Activated naive CD8-positive, alpha-beta T cell treated with anti-CD3 and anti-CD28 coated beads, Interleukin-2, amount 10 ng/mL, durations not matched to agents 7 days and 5 days (primary cell): ENCODE data around the gene CCT7. TPM values are rescaled to one million over a fixed set of nuclear protein-coding genes. Genes with fewer than 3 reads are reported as not detected.
A peak's percentile ranks its signal among the peaks of the same experiment; 100 is the strongest.

Experiments
- ATAC-seq: fragments of 150-1000 bp; cut with Tn5 transposase; one replicate; pipeline ENCODE4 v1.10.0; 2021; ENCODE audit warnings: low read depth, moderate library complexity
- POLR2A ChIA-PET: fragments of 350-600 bp; sonication (Branson Sonifier 250); formaldehyde crosslinking; loops from one replicate; lab custom pipeline; 2021; ENCODE audit warnings: antibody characterized with exemption; lab: Charles Lee
- DNase-seq: peaks from one replicate; pipeline ENCODE4 v3.0.0; 2021
- H3K27ac Mint-ChIP-seq: one replicate; pipeline ENCODE4 v1.8.0; 2022; ENCODE audit warnings: mild to moderate bottlenecking, mixed read lengths
- H3K27me3 Mint-ChIP-seq: one replicate; pipeline ENCODE4 v1.8.0; 2022; ENCODE audit warnings: mild to moderate bottlenecking, moderate library complexity, mixed read lengths
- H3K36me3 Mint-ChIP-seq: one replicate; pipeline ENCODE4 v1.8.0; 2021; ENCODE audit warnings: mild to moderate bottlenecking, mixed read lengths
- H3K4me1 Mint-ChIP-seq: one replicate; pipeline ENCODE4 v1.8.0; 2021; ENCODE audit warnings: mixed read lengths
- H3K4me3 Mint-ChIP-seq: one replicate; pipeline ENCODE4 v1.8.0; 2022; ENCODE audit warnings: mild to moderate bottlenecking, moderate library complexity, mixed read lengths
- H3K9me3 Mint-ChIP-seq: one replicate; pipeline ENCODE4 v1.8.0; 2021; ENCODE audit warnings: mixed read lengths
- total RNA-seq, 2 experiments: library from RNA; stranded (reverse); gene quantifications; one replicate each; pipeline ENCODE4 v1.2.3, GENCODE V29; 2021

Gene CCT7
- total RNA-seq, 2 experiments from 2014 or later: 243 to 271 TPM

DNA sequence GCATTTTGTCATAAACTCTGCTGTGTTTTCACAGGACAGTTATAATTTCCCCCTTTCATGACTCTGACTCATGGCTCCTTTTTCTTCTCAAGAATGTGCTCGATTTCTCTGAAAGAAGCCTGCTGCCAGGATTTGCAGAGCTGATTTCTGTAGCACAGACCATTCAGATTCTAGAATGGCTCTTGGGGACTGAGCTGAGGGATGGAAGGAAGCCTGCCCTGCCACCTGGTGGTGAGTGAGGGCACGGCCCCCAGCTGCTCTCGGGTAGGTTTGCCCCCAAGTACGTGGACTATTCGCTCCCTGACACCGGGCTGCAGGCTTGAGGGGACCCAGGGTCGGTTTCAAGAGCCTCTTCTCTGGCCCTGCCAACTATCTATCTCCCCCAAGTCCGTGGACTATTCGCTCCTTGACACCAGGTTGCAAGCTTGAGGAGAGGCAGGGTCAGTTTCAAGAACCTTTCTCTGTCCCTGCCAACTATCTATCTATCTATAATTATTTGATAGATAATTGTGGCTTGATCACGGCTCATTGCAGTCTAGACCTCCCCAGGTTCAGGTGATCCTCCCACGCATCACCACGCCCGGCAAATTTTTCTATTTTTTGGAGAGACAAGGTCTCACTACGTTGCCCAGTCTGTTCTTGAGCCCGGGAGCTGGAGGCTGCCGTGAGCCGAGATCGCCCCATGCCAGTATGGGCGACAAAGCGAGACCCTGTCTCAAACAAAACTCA is 21.5 kb upstream of the CCT7 start:
- peaks cover 21% of the 10 kb centered on the region for H3K4me1 Mint-ChIP-seq
- no peak overlapping the region for H3K27ac Mint-ChIP-seq
- H3K4me3 Mint-ChIP-seq: no peak overlapping the region
- H3K36me3 Mint-ChIP-seq: no peaks in the 10 kb centered on the region
- POLR2A ChIA-PET: interaction anchor here (0.5 to 2.3 kb wide), 7 partner anchors 19 to 1377 kb away, joined by 3 to 20 read pairs (median 4); partner anchors contain the start of genes ALMS1, CCT7, FBXO41 and PRADC1
- H3K27me3 Mint-ChIP-seq: peaks cover 1% of the 10 kb centered on the region
- no peaks in the 10 kb centered on the region for H3K9me3 Mint-ChIP-seq
- peak; percentile 82 for DNase-seq
- ATAC-seq: peak; percentile 78

DNA sequence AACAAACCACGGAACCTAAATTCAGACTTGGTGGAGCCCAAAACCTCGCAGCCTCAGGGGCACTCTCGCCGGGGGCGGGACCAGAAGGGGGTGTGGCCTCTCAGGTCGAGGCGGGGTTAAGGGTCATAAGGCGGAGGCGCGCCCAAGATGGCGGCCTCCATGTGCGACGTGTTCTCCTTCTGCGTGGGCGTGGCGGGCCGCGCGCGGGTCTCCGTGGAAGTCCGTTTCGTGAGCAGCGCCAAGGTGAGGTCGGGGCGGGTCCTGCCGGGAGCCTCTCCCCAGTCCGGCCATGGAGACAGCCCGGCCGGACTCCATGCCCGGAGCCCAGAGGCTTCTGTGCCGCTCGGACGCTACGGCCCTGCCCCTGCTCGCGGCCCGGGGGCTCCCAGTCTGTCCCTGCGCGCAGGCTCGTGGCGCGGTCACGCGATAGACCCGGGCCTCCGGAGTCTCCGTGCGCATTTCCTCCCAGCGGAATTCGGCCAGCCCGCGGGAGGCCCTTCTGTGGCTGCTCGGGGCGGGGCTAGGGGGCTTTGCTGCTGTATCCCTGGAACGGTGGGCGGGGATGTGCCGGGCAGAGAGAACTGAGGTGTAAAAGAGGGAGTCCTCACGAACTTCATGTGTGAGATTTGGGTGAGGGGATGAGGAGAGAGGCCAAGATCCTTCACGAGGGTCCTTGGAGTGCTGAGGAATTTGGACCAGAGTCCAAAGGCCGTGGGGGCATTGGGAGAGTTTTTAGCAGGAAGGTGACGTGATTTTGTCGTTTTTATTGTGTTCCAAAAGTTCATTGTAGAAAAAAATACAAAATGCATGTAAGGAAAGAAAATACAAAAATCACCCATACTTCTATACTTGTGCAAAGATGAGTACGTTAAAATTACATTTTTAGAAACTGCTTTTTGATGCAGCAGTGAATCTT is 19.7 kb upstream of the CCT7 start, which contains the start of gene SMYD5:
SMYD5 (plus strand) TSS at position 126 of the 916 bp plus-strand sequence; CDS start at position 148, 22 bp downstream.
- POLR2A ChIA-PET: no interaction called here
- Mint-ChIP-seq H3K4me3 (peak within 1 kb of the TSS; percentile 90), H3K27me3 (no peaks in the 10 kb centered on the region), H3K36me3 (no peaks in the 10 kb centered on the region), H3K27ac (peak within 1 kb of the TSS; percentile 90), H3K9me3 (no peaks in the 10 kb centered on the region), H3K4me1 (peaks cover 21% of the 10 kb centered on the region)
- peak; percentile 94 for DNase-seq
- ATAC-seq: peak; percentile 85

DNA sequence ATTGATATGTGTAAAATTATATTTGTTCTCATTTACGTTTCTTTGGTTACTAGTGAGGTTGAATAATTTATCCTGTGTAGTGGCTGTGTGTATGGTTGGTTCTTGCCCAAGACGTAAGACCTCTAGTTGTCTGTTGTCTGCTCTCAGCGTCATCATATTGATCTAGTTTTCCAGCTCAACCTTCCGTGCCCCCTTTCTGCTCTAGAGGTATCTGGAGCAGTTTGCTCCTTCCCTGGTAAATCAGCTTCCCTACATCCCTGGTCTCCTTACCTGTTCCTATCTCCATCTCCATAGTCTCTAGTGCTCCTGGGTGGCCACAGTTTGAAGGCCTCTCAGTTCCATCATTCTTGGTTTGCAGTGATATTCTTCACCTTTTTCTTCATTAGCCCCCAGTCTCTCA is 18.9 kb upstream of the CCT7 start:
- POLR2A ChIA-PET: no interaction called here
- peak overlapping the region; percentile 22 for H3K27ac Mint-ChIP-seq

DNA sequence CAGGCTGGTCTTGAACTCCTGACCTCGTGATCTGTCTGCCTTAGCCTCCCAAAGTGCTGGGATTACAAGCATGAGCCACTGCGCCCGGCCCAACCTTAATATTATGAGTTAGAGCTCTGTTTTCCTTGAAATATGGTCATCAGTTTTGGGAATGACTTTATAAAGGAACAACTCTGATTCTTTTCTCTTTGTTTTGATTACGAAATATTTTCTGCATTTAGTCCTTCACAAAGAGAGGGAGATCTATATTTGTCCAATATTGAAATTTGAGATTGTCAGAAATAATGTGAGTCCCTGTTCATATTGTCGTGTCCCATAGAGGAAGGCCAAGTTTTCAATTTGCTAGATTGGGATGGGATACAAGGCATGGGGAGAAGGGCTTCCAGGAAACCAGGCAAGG is 16.9 kb upstream of the CCT7 start:
- peaks cover 24% of the 10 kb centered on the region for H3K4me1 Mint-ChIP-seq
- H3K27ac Mint-ChIP-seq: no peak overlapping the region
- no peak overlapping the region for H3K4me3 Mint-ChIP-seq
- no peaks in the 10 kb centered on the region for H3K27me3 Mint-ChIP-seq
- ATAC-seq: no peak
- H3K9me3 Mint-ChIP-seq: no peaks in the 10 kb centered on the region
- no peak for DNase-seq
- peaks cover 2% of the 10 kb centered on the region for H3K36me3 Mint-ChIP-seq
- POLR2A ChIA-PET: interaction anchor here (1.1 kb wide), 1 partner anchor 16 kb away, joined by 3 read pairs; the partner anchor contains the start of gene PRADC1

More for the DNA sequence above, 18.9 kb upstream of the CCT7 start:
- no peak for DNase-seq
- Mint-ChIP-seq H3K36me3 (no peaks in the 10 kb centered on the region), H3K27me3 (no peaks in the 10 kb centered on the region), H3K9me3 (no peaks in the 10 kb centered on the region), H3K4me1 (peaks cover 21% of the 10 kb centered on the region), H3K4me3 (peak overlapping the region; percentile 90)
- no peak for ATAC-seq

DNA sequence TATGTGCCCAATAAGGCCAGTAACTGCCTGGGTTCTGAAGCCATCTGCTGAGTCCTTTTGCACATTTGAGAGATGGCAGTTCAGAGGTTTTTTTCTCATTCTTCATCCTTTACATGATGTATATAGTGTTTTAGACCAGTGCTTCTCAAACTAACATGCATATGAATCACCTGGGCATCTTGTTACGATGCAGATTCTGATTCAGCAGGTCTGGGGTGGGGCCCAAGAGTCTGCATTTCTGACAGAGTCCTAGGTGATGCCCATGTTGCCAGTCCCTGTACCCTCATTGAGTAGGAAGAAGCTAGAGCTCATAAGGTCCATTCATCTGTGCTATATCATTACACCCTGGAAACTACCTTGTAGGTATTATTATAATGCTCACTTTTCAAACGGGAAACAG is 16.3 kb upstream of the CCT7 start:
- ATAC-seq: no peak
- H3K4me3 Mint-ChIP-seq: no peak overlapping the region
- no peak overlapping the region for H3K27ac Mint-ChIP-seq
- H3K4me1 Mint-ChIP-seq: peaks cover 24% of the 10 kb centered on the region
- no peaks in the 10 kb centered on the region for H3K9me3 Mint-ChIP-seq
- no peaks in the 10 kb centered on the region for H3K27me3 Mint-ChIP-seq
- DNase-seq: no peak
- POLR2A ChIA-PET: no interaction called here
- peaks cover 3% of the 10 kb centered on the region for H3K36me3 Mint-ChIP-seq

DNA sequence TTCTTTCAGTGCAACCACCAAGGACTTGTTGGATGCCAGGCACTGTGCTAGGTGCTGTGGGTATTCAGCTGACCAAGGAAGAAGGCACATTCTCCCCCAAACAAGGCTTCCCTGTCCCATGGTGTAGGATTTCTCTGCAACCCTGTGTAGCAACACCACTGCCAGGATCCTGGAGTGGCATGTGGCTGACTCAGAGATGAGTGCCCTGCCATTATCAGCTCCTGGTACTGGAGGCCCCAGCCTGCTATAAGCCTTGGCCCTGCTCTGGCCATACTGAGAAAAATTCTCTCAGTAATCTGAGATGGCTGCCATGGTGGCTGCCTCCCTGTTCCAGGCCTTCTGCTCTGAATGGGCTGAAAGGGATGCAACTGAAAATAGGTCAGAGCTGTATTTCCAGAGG is 15.8 kb upstream of the CCT7 start:
- no peak for ATAC-seq
- Mint-ChIP-seq H3K27me3 (no peaks in the 10 kb centered on the region), H3K9me3 (no peaks in the 10 kb centered on the region), H3K4me1 (peaks cover 22% of the 10 kb centered on the region), H3K27ac (no peak overlapping the region), H3K36me3 (peaks cover 3% of the 10 kb centered on the region), H3K4me3 (no peak overlapping the region)
- DNase-seq: no peak
- POLR2A ChIA-PET: no interaction called here

DNA sequence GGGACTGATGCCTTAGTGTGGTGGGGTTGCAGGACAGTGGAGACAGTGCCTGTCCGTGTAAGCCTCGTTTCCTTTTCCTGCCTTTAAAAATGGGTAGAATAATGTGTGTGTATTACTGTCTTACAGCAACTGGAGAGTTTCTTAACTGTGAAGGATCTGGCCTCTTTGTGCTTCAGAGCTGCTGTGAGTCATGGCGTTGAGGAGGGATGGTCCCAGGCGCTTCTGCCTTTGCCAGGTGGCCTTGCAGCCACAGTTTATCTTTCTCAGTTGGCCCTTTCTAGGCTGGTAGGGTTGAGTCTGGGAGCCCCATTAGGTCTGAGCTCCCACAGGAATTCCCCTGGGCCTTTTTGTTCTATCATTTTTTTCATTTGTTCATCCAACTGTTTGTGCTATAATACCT is 10.3 kb upstream of the CCT7 start:
- H3K4me3 Mint-ChIP-seq: no peak overlapping the region
- H3K36me3 Mint-ChIP-seq: peaks cover 3% of the 10 kb centered on the region
- POLR2A ChIA-PET: interaction anchor here (0.5 to 2.8 kb wide), 2 partner anchors 11 to 242 kb away, joined by 3 to 14 read pairs; partner anchors contain the start of genes CCT7 and PRADC1
- peaks cover 12% of the 10 kb centered on the region for H3K4me1 Mint-ChIP-seq
- no peaks in the 10 kb centered on the region for H3K27me3 Mint-ChIP-seq
- no peak overlapping the region for H3K27ac Mint-ChIP-seq
- ATAC-seq: no peak
- H3K9me3 Mint-ChIP-seq: no peaks in the 10 kb centered on the region
- DNase-seq: no peak

DNA sequence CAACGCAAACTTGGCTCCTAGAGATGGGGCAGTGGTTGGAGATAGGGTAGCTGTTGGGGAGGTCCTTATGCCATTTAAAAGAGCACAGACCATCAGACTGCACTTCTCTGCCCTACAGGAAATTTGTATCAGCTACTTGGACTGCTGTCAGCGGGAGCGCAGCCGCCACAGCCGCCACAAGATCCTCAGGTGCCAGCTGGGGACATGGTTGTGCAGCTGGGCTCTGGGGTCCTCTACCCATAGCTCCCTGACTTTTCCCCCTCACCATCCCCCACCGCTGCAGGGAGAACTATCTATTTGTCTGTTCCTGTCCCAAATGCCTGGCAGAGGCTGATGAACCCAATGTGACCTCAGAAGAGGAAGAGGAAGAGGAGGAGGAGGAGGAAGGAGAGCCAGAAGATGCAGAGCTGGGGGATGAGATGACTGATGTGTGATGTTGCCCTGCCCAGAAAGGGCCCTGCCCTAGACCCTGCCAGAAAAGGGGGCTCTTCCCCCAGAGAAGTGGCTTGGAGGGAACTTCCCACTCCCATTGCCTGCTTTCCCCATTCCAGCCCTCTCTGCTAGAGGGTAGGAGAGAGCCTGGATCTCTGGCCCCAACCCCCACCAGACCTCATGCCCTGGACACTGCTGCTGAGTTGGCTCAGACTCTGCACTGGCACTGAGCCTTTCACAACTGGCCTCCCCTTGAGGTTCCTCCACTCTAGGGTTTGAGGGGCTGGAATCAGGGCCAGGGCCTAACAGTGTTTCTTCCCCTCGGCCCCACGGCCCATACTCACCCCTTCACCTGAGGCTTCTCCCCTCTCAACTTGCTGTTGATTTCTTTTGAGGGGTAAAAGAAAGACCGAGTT is 8.4 kb upstream of the CCT7 start:
- H3K4me1 Mint-ChIP-seq: peaks cover 16% of the 10 kb centered on the region
- H3K27ac Mint-ChIP-seq: peak overlapping the region; percentile 82
- DNase-seq (no peak), ATAC-seq (no peak)
- H3K9me3 Mint-ChIP-seq: no peaks in the 10 kb centered on the region
- POLR2A ChIA-PET: interaction anchor here (2.8 kb wide), 1 partner anchor 9 kb away, joined by 14 read pairs; the partner anchor contains the start of genes CCT7 and PRADC1
- H3K4me3 Mint-ChIP-seq: peak overlapping the region; percentile 20
- peaks cover 3% of the 10 kb centered on the region for H3K36me3 Mint-ChIP-seq
- no peaks in the 10 kb centered on the region for H3K27me3 Mint-ChIP-seq

DNA sequence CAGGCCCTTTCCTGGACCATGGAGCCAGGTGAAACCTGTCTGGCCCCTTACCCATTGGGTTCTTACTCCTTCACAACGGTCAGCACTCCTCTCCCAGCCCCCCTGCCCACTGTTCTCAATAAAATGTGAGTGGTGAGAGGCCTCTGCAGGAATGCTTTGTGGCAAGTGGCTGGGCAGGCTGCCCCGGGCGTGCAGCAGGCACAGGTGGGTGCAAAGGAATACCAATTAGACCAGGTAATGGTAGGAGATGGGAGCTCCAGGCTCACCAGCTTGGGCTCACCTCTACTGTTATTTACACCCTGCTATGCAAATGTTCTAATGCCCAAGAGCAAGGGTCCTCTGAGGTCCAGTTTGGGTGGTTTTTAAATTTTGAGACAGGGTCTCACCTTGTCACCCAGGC is 7.0 kb upstream of the CCT7 start:
- Mint-ChIP-seq H3K4me3 (no peak overlapping the region), H3K4me1 (peaks cover 12% of the 10 kb centered on the region), H3K9me3 (no peaks in the 10 kb centered on the region), H3K36me3 (peaks cover 2% of the 10 kb centered on the region), H3K27me3 (no peaks in the 10 kb centered on the region), H3K27ac (no peak overlapping the region)
- POLR2A ChIA-PET: no interaction called here
- ATAC-seq (no peak), DNase-seq (no peak)

DNA sequence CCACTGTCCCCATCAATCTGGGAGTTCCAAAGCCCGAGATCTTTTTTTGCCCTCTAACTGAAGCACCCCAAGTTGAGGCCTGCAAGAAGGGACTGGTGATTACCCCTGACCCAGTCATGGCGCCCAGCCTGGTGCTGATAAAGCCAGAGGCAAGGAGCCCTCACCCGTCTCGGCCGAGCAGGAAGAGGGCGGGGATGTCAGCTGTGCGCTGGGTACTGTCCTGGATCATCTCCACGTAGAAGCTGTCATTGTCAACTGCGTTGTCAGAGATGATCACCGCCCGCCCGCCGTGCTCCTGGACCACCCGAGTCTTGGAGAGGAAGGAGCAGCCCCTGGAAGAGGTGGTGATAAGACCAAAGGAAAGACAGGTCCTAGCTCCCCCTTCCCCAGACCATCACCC is 5.5 kb upstream of the CCT7 start:
- no peaks in the 10 kb centered on the region for H3K36me3 Mint-ChIP-seq
- H3K4me1 Mint-ChIP-seq: peaks cover 17% of the 10 kb centered on the region
- no peak for DNase-seq
- POLR2A ChIA-PET: interaction anchor here (0.8 kb wide), 1 partner anchor 157 kb away, joined by 3 read pairs; the partner anchor contains the start of gene ALMS1
- H3K27ac Mint-ChIP-seq: no peak overlapping the region
- H3K27me3 Mint-ChIP-seq: no peaks in the 10 kb centered on the region
- H3K9me3 Mint-ChIP-seq: no peaks in the 10 kb centered on the region
- H3K4me3 Mint-ChIP-seq: no peak overlapping the region
- ATAC-seq: no peak

DNA sequence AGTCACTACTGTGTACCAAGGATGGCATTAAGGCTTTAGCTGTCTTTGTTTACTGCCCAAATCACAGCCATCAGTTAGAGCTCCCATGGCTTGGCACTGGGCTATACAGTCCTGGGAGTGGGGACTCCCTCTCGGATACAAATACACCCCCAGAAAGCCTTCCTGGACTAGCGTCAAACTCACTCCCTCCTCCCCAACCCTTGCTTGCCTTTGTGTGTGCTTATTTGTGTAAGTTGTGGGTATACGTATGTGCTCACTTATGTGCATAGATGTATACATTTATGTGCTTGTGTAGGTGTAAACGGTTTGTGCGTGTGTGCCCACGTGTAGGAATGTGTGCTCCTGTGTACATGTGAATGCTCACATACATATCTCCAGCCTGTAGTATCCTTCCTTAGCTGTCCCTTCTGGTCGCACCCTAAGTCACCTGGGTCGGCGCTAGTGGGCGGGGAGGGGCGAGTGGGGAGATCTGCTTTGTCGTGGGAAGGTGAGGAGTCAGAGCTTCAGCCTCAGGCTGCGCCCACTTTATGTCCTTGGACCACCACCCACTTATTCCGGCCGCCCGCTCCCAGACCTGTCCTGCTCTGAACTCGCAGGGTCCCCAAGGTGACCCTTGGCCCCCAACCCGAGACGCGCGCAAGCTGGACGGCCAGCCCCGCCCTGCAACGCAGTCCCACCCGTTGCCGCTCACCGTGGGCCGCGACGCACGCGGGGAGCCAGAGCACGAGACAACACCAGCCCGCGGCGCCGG is 1.5 kb upstream of the CCT7 start:
- H3K27ac Mint-ChIP-seq: peak overlapping the region; percentile 88

More for the DNA sequence above, 1.5 kb upstream of the CCT7 start:
- DNase-seq: no peak
- Mint-ChIP-seq H3K4me1 (peaks cover 32% of the 10 kb centered on the region), H3K36me3 (peaks cover 14% of the 10 kb centered on the region), H3K9me3 (no peaks in the 10 kb centered on the region), H3K27me3 (no peaks in the 10 kb centered on the region), H3K4me3 (peak overlapping the region; percentile 94)
- ATAC-seq: peak; percentile 2
- POLR2A ChIA-PET: interaction anchor here (0.7 to 3.2 kb wide), 19 partner anchors 8 to 946 kb away, joined by 3 to 20 read pairs (median 4); partner anchors contain the start of genes ALMS1, EGR4, FBXO41 and MOB1A
